Large intestine (tissue), 3 donors: ENCODE data around the gene INPP4B. TPM values are rescaled to one million over a fixed set of nuclear protein-coding genes. Genes with fewer than 3 reads are reported as not detected.
A peak's percentile ranks its signal among the peaks of the same experiment; 100 is the strongest.

ENCODE experiments used
- DNase-seq, 2 donors: peaks; one replicate each; pipeline versions ENCODE4 v3.0.0 to v3.0.0-alpha.2; 2013
- H3K27ac ChIP-seq: one replicate; pipeline ENCODE4 v1.5.1; 2013; ENCODE audit warnings: low read length
- H3K27me3 ChIP-seq: 2 replicates; pipeline ENCODE4 v1.6.1; 2013; ENCODE audit warnings: low read length; ENCODE audit not compliant: control insufficient read depth, insufficient read depth
- H3K36me3 ChIP-seq: 2 replicates; pipeline ENCODE4 v1.6.1; 2013; ENCODE audit warnings: low read length; ENCODE audit not compliant: control insufficient read depth, insufficient read depth
- H3K4me1 ChIP-seq: one replicate; pipeline ENCODE4 v1.6.1; 2013; ENCODE audit warnings: low read length; ENCODE audit not compliant: control insufficient read depth, insufficient read depth
- H3K4me3 ChIP-seq: one replicate; pipeline ENCODE4 v1.5.1; 2013; ENCODE audit warnings: low read length
- H3K9me3 ChIP-seq: one replicate; pipeline ENCODE4 v1.6.1; 2013; ENCODE audit warnings: mild to moderate bottlenecking, low read depth, low read length, moderate library complexity; ENCODE audit not compliant: control insufficient read depth
- WGBS: methylation state at CpG from one replicate; pipeline ENCODE4 v1.1.5; 2013; ENCODE audit warnings: low lambda C conversion rate; ENCODE audit not compliant: insufficient coverage; 5-methylcytosine and 5-hydroxymethylcytosine counted together
- polyA plus RNA-seq: library from polyadenylated mRNA; unstranded; fragments of 120-200 nt; gene quantifications from one replicate; pipeline ENCODE4 v1.2.1, GENCODE V29; 2013

The INPP4B gene
- polyA plus RNA-seq, 1 donor, result 6.6 TPM

DNA sequence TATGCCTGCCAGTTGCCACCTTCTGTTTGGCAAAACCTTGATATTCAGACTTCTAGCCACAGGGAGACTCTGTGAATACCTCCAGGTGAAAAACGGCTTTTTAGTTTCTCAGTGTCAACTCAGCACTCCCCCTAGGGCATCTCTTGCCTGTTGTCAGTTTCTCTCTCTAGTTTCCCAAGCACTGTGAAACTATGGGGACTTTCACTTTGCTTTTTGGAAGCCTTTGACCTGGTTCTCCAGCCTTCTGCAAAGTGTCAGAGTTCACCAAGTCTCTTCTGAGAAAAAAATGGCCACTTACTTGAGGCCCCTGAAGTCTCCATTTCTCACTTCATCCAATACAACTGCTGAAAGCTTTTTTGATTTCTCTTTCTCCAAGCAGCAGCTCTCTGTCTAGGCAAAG, 521.5 kb downstream of the INPP4B start:
- Histone ChIP-seq H3K36me3 (no peaks in the 10 kb centered on the region), H3K27ac (no peak overlapping the region), H3K4me3 (no peak overlapping the region), H3K27me3 (no peaks in the 10 kb centered on the region), H3K4me1 (no peaks in the 10 kb centered on the region), H3K9me3 (no peaks in the 10 kb centered on the region)
- no CpG with 5 or more reads among the region's 1 CpG for WGBS
- no peak for DNase-seq

DNA sequence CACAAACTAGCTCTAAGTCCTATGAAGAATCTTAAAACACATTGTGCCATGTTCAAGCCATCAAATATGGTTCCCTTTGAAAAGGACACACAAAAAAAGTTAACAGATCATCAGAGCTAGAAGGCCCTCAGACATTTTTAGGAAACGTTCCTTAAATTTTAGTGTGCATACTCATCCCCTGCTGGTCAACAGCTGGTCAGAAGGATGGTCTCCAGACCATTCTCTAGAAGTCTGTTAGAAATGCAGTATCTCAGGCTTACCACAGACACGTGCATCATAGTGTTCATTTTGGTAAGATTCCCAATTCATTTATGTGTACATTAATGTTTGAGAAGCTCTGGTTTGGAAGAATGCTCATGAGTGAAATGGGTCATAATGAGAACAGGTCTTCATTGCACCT, 523.1 kb downstream of the INPP4B start:
- no peak overlapping the region for H3K4me3 ChIP-seq
- WGBS, result 100% methylated on average over 1 of the region's 2 CpGs

DNA sequence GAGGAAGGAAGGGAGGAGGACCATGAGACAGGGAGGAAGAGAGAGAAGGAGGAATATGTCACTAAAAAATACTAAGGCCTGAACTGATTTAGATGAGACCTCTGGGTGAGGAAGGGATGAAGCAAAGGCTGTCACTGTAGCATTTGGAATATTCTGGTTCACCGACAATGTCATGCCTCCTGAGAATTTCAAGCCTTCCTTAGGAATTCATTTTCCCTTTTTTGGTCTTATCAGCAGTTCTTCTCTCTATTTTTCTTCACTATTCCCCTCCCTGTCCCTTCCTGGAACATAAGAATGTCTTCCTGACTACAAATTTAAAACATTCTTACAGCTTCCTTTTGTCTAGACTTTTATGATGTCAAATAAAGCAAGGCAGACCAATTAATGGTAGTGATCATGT, 527.8 kb downstream of the INPP4B start:
- 100% methylated on average over 1 of the region's 1 CpG for WGBS
- Histone ChIP-seq H3K4me1 (peaks cover 17% of the 10 kb centered on the region), H3K36me3 (peaks cover under 1% of the 10 kb centered on the region), H3K4me3 (no peak overlapping the region), H3K27ac (no peak overlapping the region), H3K9me3 (no peaks in the 10 kb centered on the region), H3K27me3 (no peaks in the 10 kb centered on the region)
- no peak for DNase-seq

More for the DNA sequence above, 523.1 kb downstream of the INPP4B start:
- Histone ChIP-seq H3K27ac (no peak overlapping the region), H3K27me3 (no peaks in the 10 kb centered on the region), H3K9me3 (no peaks in the 10 kb centered on the region), H3K4me1 (no peaks in the 10 kb centered on the region), H3K36me3 (no peaks in the 10 kb centered on the region)
- DNase-seq, result no peak

DNA sequence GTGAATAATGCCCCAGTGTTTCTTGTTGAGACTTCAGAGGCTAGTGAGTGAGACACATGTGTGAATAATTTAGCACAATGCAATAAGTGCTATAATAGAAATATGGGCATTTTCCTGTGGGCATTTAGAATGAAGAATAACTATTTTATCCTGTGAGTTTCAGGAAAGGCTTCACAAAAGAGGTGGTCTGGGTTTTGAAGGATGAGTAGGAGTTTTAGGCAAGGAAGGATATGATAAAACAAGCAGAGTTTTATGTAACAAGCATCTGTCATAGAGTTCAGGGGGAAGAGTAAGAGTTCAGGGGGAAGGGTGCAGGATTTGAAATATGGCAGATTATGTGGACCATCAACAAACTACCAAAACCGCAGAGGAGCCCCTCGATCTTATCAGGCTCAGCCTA, 529.2 kb downstream of the INPP4B start:
- H3K36me3 ChIP-seq, result peaks cover 2% of the 10 kb centered on the region
- H3K9me3 ChIP-seq, result no peaks in the 10 kb centered on the region
- WGBS, result 100% methylated on average over 2 of the region's 2 CpGs
- no peak overlapping the region for H3K4me3 ChIP-seq
- DNase-seq, result no peak
- no peak overlapping the region for H3K27ac ChIP-seq
- no peaks in the 10 kb centered on the region for H3K27me3 ChIP-seq
- peaks cover 19% of the 10 kb centered on the region for H3K4me1 ChIP-seq

DNA sequence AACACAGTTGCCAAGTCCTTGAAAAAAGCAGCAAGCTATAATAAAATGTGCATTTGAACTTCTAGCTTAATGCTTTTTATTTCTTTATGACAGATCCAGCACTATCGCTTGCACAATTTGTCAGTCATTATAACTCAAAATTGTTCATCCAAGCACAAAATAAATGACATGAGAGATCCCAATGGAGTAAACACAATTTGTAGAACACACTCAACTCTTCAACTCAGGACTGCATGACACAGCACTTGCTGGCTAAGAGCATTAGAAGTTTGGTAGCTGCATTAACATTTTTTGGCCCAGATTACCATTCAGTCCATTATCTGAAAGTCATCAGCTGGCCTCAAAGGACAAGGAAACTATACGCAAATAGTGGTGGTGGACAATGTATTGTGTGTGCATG, 530.1 kb downstream of the INPP4B start:
- DNase-seq, result peak in 1 of 2 donors; percentile 8
- peaks cover 19% of the 10 kb centered on the region for H3K4me1 ChIP-seq
- peak overlapping the region; percentile 7 for H3K27ac ChIP-seq
- WGBS, result 80% methylated on average over 2 of the region's 2 CpGs
- peaks cover 2% of the 10 kb centered on the region for H3K36me3 ChIP-seq
- H3K9me3 ChIP-seq, result no peaks in the 10 kb centered on the region
- H3K4me3 ChIP-seq, result no peak overlapping the region
- no peaks in the 10 kb centered on the region for H3K27me3 ChIP-seq

DNA sequence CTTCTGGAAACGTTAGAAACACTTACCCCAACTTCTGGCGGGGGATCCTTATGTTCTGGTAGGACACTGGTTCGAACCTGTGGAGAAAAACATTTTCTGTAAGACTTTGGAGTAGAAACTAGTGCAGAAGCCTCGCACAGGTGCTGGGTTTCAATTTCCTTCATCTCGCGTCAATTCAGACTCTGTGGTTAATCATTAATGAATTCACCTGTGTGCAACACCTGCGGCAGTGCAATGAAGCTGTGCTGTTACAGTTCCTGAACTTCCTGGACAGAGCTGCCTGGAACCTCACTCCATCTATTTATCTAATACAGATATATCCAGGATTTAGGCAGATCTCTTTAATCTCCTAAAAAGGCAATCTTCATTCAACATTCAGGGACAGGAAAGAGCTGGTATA, 531.4 kb downstream of the INPP4B start:
- H3K4me3 ChIP-seq, result peak overlapping the region; percentile 11
- 7% methylated on average over 3 of the region's 7 CpGs for WGBS

DNA sequence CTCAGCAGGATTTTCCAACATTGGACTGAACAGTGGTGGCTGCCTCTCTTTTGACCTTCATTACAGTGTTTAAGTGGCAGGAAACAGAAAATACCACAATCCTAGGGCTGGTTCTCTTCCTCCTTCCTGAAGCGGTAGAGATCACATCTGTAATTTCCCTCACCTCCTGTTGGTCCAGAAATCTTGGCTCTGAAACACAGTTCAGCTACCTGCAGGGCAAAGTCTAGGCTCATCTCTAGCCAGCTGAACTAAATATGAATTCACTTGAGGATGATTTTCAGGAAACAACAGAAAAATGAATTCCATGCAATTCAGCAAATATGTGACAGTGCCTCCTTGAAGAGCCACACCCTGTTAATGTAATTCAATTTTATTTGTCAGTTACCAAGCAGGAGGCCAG, 531.9 kb downstream of the INPP4B start:
- peak overlapping the region; percentile 11 for H3K4me3 ChIP-seq
- H3K9me3 ChIP-seq, result no peaks in the 10 kb centered on the region
- peak; percentile 22 to 69 for DNase-seq
- peak overlapping the region; percentile 78 for H3K27ac ChIP-seq
- peaks cover 23% of the 10 kb centered on the region for H3K4me1 ChIP-seq
- no CpG with 5 or more reads among the region's 1 CpG for WGBS
- peaks cover 2% of the 10 kb centered on the region for H3K36me3 ChIP-seq
- no peaks in the 10 kb centered on the region for H3K27me3 ChIP-seq

More for the DNA sequence above, 531.4 kb downstream of the INPP4B start:
- Histone ChIP-seq H3K27ac (peak overlapping the region; percentile 78), H3K27me3 (no peaks in the 10 kb centered on the region), H3K9me3 (no peaks in the 10 kb centered on the region), H3K4me1 (peaks cover 19% of the 10 kb centered on the region), H3K36me3 (peaks cover 2% of the 10 kb centered on the region)
- peak; percentile 84 to 91 for DNase-seq

DNA sequence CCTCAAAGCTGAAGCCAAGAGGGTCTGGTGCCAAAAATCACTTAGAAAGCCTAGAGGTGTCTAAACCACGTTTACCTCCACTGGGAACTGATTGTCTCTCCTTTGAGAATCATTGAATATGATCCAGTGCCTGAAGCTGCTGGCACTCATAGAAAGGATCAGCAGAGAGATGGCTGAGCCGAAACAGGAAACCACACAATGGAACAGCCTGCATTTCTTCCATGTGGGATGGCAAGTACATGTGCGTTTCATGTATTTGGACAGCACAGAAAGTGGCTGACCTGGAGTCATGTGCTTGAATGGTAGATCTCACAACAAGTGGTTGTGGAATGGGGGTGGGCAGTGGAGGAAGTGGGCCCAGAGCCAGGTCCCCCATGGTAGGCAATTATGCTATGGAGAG, 533.7 kb downstream of the INPP4B start:
- Histone ChIP-seq H3K9me3 (no peaks in the 10 kb centered on the region), H3K36me3 (peaks cover 2% of the 10 kb centered on the region), H3K4me1 (peaks cover 27% of the 10 kb centered on the region), H3K4me3 (no peak overlapping the region), H3K27me3 (no peaks in the 10 kb centered on the region), H3K27ac (no peak overlapping the region)
- WGBS, result no CpG with 5 or more reads among the region's 3 CpGs
- no peak for DNase-seq

DNA sequence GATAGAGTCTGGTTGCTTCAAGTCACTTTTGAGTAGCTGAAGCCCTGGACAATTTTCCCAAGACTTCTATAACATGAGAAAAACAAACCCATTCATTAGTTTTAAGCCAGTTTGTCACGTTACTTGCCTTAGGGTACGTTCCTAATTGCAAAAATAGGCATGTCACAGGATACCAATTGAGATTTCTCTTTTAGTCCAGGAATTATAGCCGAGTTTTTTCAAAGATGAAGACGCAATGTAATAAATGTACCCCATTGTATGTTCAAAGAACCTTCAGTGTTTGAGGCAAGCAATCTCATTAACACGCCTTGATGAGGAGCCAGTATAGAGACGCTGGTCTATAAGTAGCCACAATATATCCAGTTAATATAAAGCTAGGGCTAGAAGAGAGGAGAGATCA, 534.2 kb downstream of the INPP4B start:
- Histone ChIP-seq H3K4me3 (no peak overlapping the region), H3K36me3 (peaks cover 2% of the 10 kb centered on the region), H3K9me3 (no peaks in the 10 kb centered on the region), H3K27ac (no peak overlapping the region), H3K4me1 (peaks cover 27% of the 10 kb centered on the region), H3K27me3 (no peaks in the 10 kb centered on the region)
- no peak for DNase-seq
- WGBS, result 100% methylated on average over 2 of the region's 6 CpGs

DNA sequence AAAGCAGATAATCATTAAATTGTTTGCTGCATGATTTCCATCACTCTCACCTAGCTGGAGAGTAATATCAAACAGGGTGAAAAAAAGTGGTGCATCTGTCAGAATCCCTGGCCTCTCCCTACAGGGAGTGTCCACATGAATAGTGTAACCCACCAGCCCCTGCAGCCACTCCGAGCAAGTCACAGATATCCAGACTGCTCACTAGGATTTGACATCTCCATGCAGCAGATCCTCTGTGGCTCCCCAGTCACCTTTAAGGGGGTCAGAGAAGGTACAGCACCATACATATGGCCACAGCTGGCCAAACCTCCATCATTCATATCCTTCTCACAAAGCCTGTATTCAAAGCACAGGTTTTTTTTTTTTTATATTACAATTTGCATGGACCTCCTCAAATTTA, 536.3 kb downstream of the INPP4B start:
- no CpG with 5 or more reads among the region's 1 CpG for WGBS
- Histone ChIP-seq H3K27me3 (no peaks in the 10 kb centered on the region), H3K36me3 (peaks cover 2% of the 10 kb centered on the region), H3K4me1 (peaks cover 23% of the 10 kb centered on the region), H3K9me3 (no peaks in the 10 kb centered on the region), H3K27ac (no peak overlapping the region), H3K4me3 (no peak overlapping the region)
- DNase-seq, result no peak

DNA sequence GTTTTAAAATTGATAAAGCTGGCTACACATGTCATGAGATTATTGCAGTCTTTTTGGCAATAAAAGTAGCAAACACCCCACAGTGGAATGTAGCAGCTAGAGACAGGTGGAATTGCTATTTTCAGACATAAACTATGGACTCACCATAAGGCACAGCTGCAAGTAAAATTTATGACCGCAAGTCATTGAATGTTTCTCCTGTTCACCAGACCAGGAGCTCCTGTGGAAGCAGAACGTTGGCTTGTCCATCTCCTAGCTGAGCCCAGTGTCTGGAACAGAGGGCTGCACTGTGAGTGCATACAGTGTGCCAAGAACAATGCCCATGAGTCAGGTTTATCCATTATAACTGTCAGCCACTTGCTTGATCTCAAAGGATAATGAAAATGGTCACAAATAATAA, 538.2 kb downstream of the INPP4B start:
- DNase-seq, result peak; percentile 25 to 53
- no peaks in the 10 kb centered on the region for H3K9me3 ChIP-seq
- no peak overlapping the region for H3K27ac ChIP-seq
- no peaks in the 10 kb centered on the region for H3K27me3 ChIP-seq
- no CpG with 5 or more reads among the region's 2 CpGs for WGBS
- no peaks in the 10 kb centered on the region for H3K36me3 ChIP-seq
- peaks cover 9% of the 10 kb centered on the region for H3K4me1 ChIP-seq
- no peak overlapping the region for H3K4me3 ChIP-seq
